ENCODE measurements around the gene WNT1. TPM values are rescaled to one million over a fixed set of nuclear protein-coding genes. Genes with fewer than 3 reads are reported as not detected.

WNT1 gene
- total RNA-seq, 4 donors from 2014 or later = not detected

DNA sequence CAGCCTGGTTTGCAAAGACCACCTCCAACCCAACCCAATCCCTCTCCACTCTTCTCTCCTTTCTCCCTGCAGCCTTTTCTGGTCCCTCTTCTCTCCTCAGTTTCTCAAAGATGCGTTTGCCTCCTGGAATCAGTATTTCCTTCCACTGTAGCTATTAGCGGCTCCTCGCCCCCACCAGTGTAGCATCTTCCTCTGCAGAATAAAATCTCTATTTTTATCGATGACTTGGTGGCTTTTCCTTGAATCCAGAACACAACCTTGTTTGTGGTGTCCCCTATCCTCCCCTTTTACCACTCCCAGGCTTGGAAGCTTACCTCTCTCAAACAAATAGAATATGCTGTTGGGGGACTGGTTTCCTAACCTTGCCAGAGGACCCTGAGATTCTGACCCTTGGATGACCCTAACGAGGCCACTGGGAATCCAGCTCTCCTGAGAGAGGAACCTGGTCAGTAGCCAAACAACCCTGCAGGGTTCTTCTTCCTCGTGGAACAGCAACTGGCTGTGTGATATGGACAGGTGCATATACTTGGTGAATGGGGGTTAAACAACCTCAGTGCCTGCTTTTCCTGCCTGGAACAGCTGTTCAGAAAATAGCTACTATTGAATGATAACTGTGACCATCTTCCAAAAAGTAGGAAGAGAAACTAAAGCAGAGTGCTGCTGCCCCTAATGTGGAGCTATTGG lies 4.4 kb downstream of the WNT1 start:
- in situ Hi-C loops (cut with MboI; ENCODE audit: low sequenced_read_pairs in 4 of 4) = loop anchor here in 1 of 4 donors (25.0 kb wide), 1 partner anchor 120 kb away; the partner anchor contains the start of genes DDX23 and RND1
- peaks cover 39 to 42% of the 10 kb centered on the region in 2 donors for H3K4me1 ChIP-seq
- H3K4me3 ChIP-seq = no peak overlapping the region
- intact Hi-C loops (cut with DNase I; ENCODE audit: low total_unique reads) = no loop called here
- no peak for DNase-seq
- H3K9me3 ChIP-seq = no peaks in the 10 kb centered on the region
- ATAC-seq = no peak
- TF ChIP-seq CTCF (IDR thresholded peaks at IDR 0.05 in 4 of 5, conservative IDR thresholded peaks at IDR 0.05 in 1 of 5) (no peak), POLR2A (IDR thresholded peaks at IDR 0.05) (no peak)
- H3K27ac ChIP-seq = no peak overlapping the region
- H3K27me3 ChIP-seq = peaks cover 52 to 58% (median 58%) of the 10 kb centered on the region in 3 donors
- no peaks in the 10 kb centered on the region for H3K36me3 ChIP-seq

- intact Hi-C loops (cut with DNase I; ENCODE audit: low total_unique reads) = no loop called here
- ATAC-seq = peak in 1 of 2 donors; percentile 42
- H3K4me1 ChIP-seq = peaks cover 17 to 18% of the 10 kb centered on the region in 2 donors
These were observed 7.4 kb downstream of the WNT1 start for GRCh38 chr12:48985475-48985897.

DNA sequence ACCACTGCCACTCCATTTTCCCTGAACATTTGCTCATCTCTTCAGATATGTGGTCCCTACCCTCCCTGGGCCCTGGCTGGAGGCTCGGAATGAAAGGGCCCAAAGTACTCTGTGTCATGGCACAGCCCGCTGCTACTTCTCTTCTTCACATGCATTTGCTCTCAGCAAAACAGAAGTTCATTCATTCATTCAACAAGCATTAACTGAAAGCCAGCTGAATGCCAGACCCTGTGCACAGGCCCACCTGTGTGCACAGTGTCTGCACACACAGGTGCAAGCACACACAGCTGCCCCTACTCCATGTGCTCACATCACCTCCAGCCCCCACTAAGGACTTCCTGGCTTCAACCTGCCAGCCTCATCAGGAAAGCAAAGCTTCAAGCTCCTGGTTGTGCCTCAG lies 7.8 kb downstream of the WNT1 start:
- DNase-seq = no peak
- TF ChIP-seq POLR2A (IDR thresholded peaks at IDR 0.05) (no peak), CTCF (IDR thresholded peaks at IDR 0.05 in 4 of 5, conservative IDR thresholded peaks at IDR 0.05 in 1 of 5) (no peak)
- Histone ChIP-seq H3K27me3 (peaks cover 19 to 26% (median 24%) of the 10 kb centered on the region in 3 donors), H3K9me3 (no peaks in the 10 kb centered on the region), H3K27ac (no peak overlapping the region), H3K36me3 (no peaks in the 10 kb centered on the region), H3K4me3 (no peak overlapping the region), H3K4me1 (peaks cover 13 to 14% of the 10 kb centered on the region in 2 donors)
- intact Hi-C loops (cut with DNase I; ENCODE audit: low total_unique reads) (no loop called here), in situ Hi-C loops (cut with MboI; ENCODE audit: low sequenced_read_pairs in 4 of 4) (loop anchor here in 1 of 4 donors (25.0 kb wide), 1 partner anchor 124 kb away; the partner anchor contains the start of genes DDX23 and RND1)
- ATAC-seq = no peak

More at GRCh38 chr12:48985475-48985897, 7.4 kb downstream of the WNT1 start:
- no peak for TF ChIP-seq CTCF (IDR thresholded peaks at IDR 0.05 in 4 of 5, conservative IDR thresholded peaks at IDR 0.05 in 1 of 5)
- no peak for TF ChIP-seq POLR2A (IDR thresholded peaks at IDR 0.05)
- peaks cover 23 to 31% (median 28%) of the 10 kb centered on the region in 3 donors for H3K27me3 ChIP-seq
- no peaks in the 10 kb centered on the region for H3K9me3 ChIP-seq
- no peak overlapping the region for H3K4me3 ChIP-seq
- in situ Hi-C loops (cut with MboI; ENCODE audit: low sequenced_read_pairs in 4 of 4) = loop anchor here in 1 of 4 donors (25.0 kb wide), 1 partner anchor 123 kb away; the partner anchor contains the start of genes DDX23 and RND1
- H3K36me3 ChIP-seq = no peaks in the 10 kb centered on the region
- no peak overlapping the region for H3K27ac ChIP-seq
- peak in 1 of 2 donors; percentile 47 for DNase-seq

DNA sequence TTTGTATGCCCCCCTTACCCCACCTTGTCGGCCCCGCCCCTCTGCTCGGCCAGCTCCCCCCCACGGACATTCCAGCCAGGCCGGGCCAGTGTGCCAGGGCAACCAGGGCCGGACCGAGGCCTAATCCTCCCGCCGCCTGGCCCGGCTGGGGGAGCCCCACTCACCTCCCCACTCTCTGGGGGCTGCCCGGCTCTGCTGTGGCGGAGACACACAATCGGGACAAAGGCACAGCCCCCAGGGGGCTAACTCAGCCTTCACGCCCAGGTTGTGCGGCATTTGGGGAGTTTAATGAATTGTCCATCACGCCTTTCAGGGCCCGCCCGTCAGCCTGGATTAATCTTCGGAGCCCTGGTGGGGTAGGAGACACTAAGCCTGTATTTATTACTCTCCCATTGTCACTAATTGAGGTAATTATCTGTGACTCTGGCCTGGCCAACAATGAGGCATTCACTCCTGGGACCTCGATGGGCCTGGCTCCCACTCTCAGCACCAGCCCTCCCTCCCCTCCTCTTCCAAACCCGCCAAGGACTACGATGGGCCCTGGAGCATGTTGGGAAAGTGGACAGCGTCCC lies 8.7 kb downstream of the WNT1 start:
- intact Hi-C loops (cut with DNase I; ENCODE audit: low total_unique reads) = no loop called here

More for the DNA sequence above, 8.7 kb downstream of the WNT1 start:
- H3K27me3 ChIP-seq = peaks cover 9 to 17% (median 15%) of the 10 kb centered on the region in 3 donors
- H3K36me3 ChIP-seq = no peaks in the 10 kb centered on the region
- no peak for TF ChIP-seq POLR2A (IDR thresholded peaks at IDR 0.05)
- DNase-seq (no peak), ATAC-seq (no peak)
- H3K27ac ChIP-seq = no peak overlapping the region
- no peaks in the 10 kb centered on the region for H3K9me3 ChIP-seq
- H3K4me1 ChIP-seq = peaks cover 8 to 10% of the 10 kb centered on the region in 2 donors
- in situ Hi-C loops (cut with MboI; ENCODE audit: low sequenced_read_pairs in 4 of 4) = loop anchor here in 1 of 4 donors (25.0 kb wide), 1 partner anchor 125 kb away; the partner anchor contains the start of genes DDX23 and RND1
- no peak overlapping the region for H3K4me3 ChIP-seq
